ENCODE measurements around the gene NRG2. TPM values are rescaled to one million over a fixed set of nuclear protein-coding genes. Genes with fewer than 3 reads are reported as not detected.

NRG2 gene
- total RNA-seq, 6 experiments from 2014 or later: 0.07 to 0.77 (median 0.14) TPM; not detected in 1

GRCh38 chr5:139954022-139954421 lies 89.1 kb downstream of the NRG2 start:
- Histone ChIP-seq H3K9me3 (no peaks in the 10 kb centered on the region), H3K4me3 (no peak overlapping the region), H3K27me3 (no peaks in the 10 kb centered on the region), H3K27ac (no peak overlapping the region), H3K4me1 (no peaks in the 10 kb centered on the region), H3K36me3 (no peaks in the 10 kb centered on the region)
- DNase-seq (no peak), ATAC-seq (no peak)
- WGBS (ENCODE audit: insufficient coverage, low coverage, low lambda C conversion rate, missing lambda C conversion rate): 48% methylated on average over 2 of the region's 7 CpGs
- intact Hi-C loops (cut with DNase I): no loop called here
- TF ChIP-seq CTCF (IDR thresholded peaks at IDR 0.05) (no peak), POLR2A (IDR thresholded peaks at IDR 0.05) (no peak)

- Histone ChIP-seq H3K27ac (no peak overlapping the region), H3K36me3 (no peaks in the 10 kb centered on the region), H3K4me1 (no peaks in the 10 kb centered on the region), H3K4me3 (no peak overlapping the region), H3K9me3 (no peaks in the 10 kb centered on the region), H3K27me3 (no peaks in the 10 kb centered on the region)
- TF ChIP-seq POLR2A (IDR thresholded peaks at IDR 0.05): no peak
- intact Hi-C loops (cut with DNase I): no loop called here
- DNase-seq (no peak), ATAC-seq (no peak)
- 83% methylated on average over 7 of the region's 13 CpGs for WGBS (ENCODE audit: insufficient coverage, low coverage, low lambda C conversion rate, missing lambda C conversion rate)
Measured at GRCh38 chr5:139952574-139952973, 90.5 kb downstream of the NRG2 start.

GRCh38 chr5:139951983-139952382 lies 91.1 kb downstream of the NRG2 start:
- Histone ChIP-seq H3K36me3 (no peaks in the 10 kb centered on the region), H3K4me1 (no peaks in the 10 kb centered on the region), H3K27ac (no peak overlapping the region), H3K27me3 (no peaks in the 10 kb centered on the region), H3K9me3 (no peaks in the 10 kb centered on the region), H3K4me3 (no peak overlapping the region)
- WGBS (ENCODE audit: insufficient coverage, low coverage, low lambda C conversion rate, missing lambda C conversion rate): 90% methylated on average over 1 of the region's 1 CpG
- no peak for ATAC-seq
- no peak for DNase-seq
- intact Hi-C loops (cut with DNase I): no loop called here
- TF ChIP-seq POLR2A (IDR thresholded peaks at IDR 0.05) (no peak), CTCF (IDR thresholded peaks at IDR 0.05) (no peak)

GRCh38 chr5:139951296-139951924 lies 91.7 kb downstream of the NRG2 start:
- ATAC-seq (no peak), DNase-seq (no peak)
- no peaks in the 10 kb centered on the region for H3K27me3 ChIP-seq
- TF ChIP-seq CTCF (IDR thresholded peaks at IDR 0.05) (no peak), POLR2A (IDR thresholded peaks at IDR 0.05) (no peak)
- no peak overlapping the region for H3K27ac ChIP-seq
- H3K4me1 ChIP-seq: no peaks in the 10 kb centered on the region
- no peaks in the 10 kb centered on the region for H3K9me3 ChIP-seq
- no peak overlapping the region for H3K4me3 ChIP-seq
- 70% methylated on average over 2 of the region's 6 CpGs for WGBS (ENCODE audit: insufficient coverage, low coverage, low lambda C conversion rate, missing lambda C conversion rate)
- intact Hi-C loops (cut with DNase I): no loop called here
- H3K36me3 ChIP-seq: no peaks in the 10 kb centered on the region

- no peak overlapping the region for H3K27ac ChIP-seq
- 80% methylated on average over 2 of the region's 2 CpGs for WGBS (ENCODE audit: insufficient coverage, low coverage, low lambda C conversion rate, missing lambda C conversion rate)
- H3K4me3 ChIP-seq: no peak overlapping the region
- no peak for TF ChIP-seq POLR2A (IDR thresholded peaks at IDR 0.05)
- TF ChIP-seq CTCF (IDR thresholded peaks at IDR 0.05): no peak
- DNase-seq (no peak), ATAC-seq (no peak)
- no peaks in the 10 kb centered on the region for H3K9me3 ChIP-seq
- H3K4me1 ChIP-seq: no peaks in the 10 kb centered on the region
- no peaks in the 10 kb centered on the region for H3K27me3 ChIP-seq
- H3K36me3 ChIP-seq: no peaks in the 10 kb centered on the region
- intact Hi-C loops (cut with DNase I): no loop called here
Measured at GRCh38 chr5:139950436-139950835, 92.7 kb downstream of the NRG2 start.
